ENCODE measurements around the gene GRB10. TPM values are rescaled to one million over a fixed set of nuclear protein-coding genes. Genes with fewer than 3 reads are reported as not detected.
A peak's percentile ranks its signal among the peaks of the same experiment; 100 is the strongest.

GRB10 gene
- total RNA-seq, 1 donor from 2014 or later = 58.6 TPM

- Histone ChIP-seq H3K27me3 (no peaks in the 10 kb centered on the region), H3K9me3 (no peaks in the 10 kb centered on the region), H3K36me3 (no peaks in the 10 kb centered on the region), H3K4me3 (no peak overlapping the region), H3K4me1 (no peaks in the 10 kb centered on the region), H3K27ac (no peak overlapping the region)
- intact Hi-C loops (cut with DNase I) = no loop called here
- DNase-seq = no peak
- TF ChIP-seq CTCF (IDR thresholded peaks at IDR 0.05) = no peak
- ATAC-seq = no peak
These were observed 134.6 kb downstream of the GRB10 start for GRCh38 chr7:50648076-50648475.

GRCh38 chr7:50647286-50647980 lies 135.3 kb downstream of the GRB10 start:
- H3K36me3 ChIP-seq = no peaks in the 10 kb centered on the region
- H3K4me3 ChIP-seq = no peak overlapping the region
- intact Hi-C loops (cut with DNase I) = no loop called here
- DNase-seq (peak; percentile 32), ATAC-seq (no peak)
- no peaks in the 10 kb centered on the region for H3K27me3 ChIP-seq
- no peaks in the 10 kb centered on the region for H3K9me3 ChIP-seq
- no peak for TF ChIP-seq CTCF (IDR thresholded peaks at IDR 0.05)
- H3K4me1 ChIP-seq = no peaks in the 10 kb centered on the region
- H3K27ac ChIP-seq = no peak overlapping the region

- ATAC-seq (no peak), DNase-seq (no peak)
- no peaks in the 10 kb centered on the region for H3K27me3 ChIP-seq
- H3K4me1 ChIP-seq = peaks cover 5% of the 10 kb centered on the region
- H3K27ac ChIP-seq = no peak overlapping the region
- intact Hi-C loops (cut with DNase I) = no loop called here
- no peaks in the 10 kb centered on the region for H3K9me3 ChIP-seq
- no peak for TF ChIP-seq CTCF (IDR thresholded peaks at IDR 0.05)
- H3K4me3 ChIP-seq = no peak overlapping the region
- H3K36me3 ChIP-seq = no peaks in the 10 kb centered on the region
These were observed 136.6 kb downstream of the GRB10 start for GRCh38 chr7:50646069-50646468.

GRCh38 chr7:50645186-50645585 lies 137.5 kb downstream of the GRB10 start:
- ATAC-seq (no peak), DNase-seq (no peak)
- no peak for TF ChIP-seq CTCF (IDR thresholded peaks at IDR 0.05)
- Histone ChIP-seq H3K36me3 (no peaks in the 10 kb centered on the region), H3K9me3 (no peaks in the 10 kb centered on the region), H3K27ac (no peak overlapping the region), H3K27me3 (no peaks in the 10 kb centered on the region), H3K4me1 (peaks cover 5% of the 10 kb centered on the region), H3K4me3 (no peak overlapping the region)
- intact Hi-C loops (cut with DNase I) = no loop called here

- Histone ChIP-seq H3K4me1 (peaks cover 5% of the 10 kb centered on the region), H3K36me3 (no peaks in the 10 kb centered on the region), H3K27me3 (no peaks in the 10 kb centered on the region), H3K4me3 (no peak overlapping the region), H3K9me3 (no peaks in the 10 kb centered on the region), H3K27ac (no peak overlapping the region)
- DNase-seq = peak; percentile 48
- TF ChIP-seq CTCF (IDR thresholded peaks at IDR 0.05) = no peak
- ATAC-seq = no peak
- intact Hi-C loops (cut with DNase I) = no loop called here
These were observed 138.1 kb downstream of the GRB10 start for GRCh38 chr7:50644586-50644985.

GRCh38 chr7:50644114-50644513 lies 138.6 kb downstream of the GRB10 start:
- no peak for DNase-seq
- H3K4me3 ChIP-seq = no peak overlapping the region
- H3K36me3 ChIP-seq = no peaks in the 10 kb centered on the region
- TF ChIP-seq CTCF (IDR thresholded peaks at IDR 0.05) = no peak
- H3K4me1 ChIP-seq = peaks cover 5% of the 10 kb centered on the region
- no peak for ATAC-seq
- intact Hi-C loops (cut with DNase I) = no loop called here
- H3K9me3 ChIP-seq = no peaks in the 10 kb centered on the region
- no peaks in the 10 kb centered on the region for H3K27me3 ChIP-seq
- H3K27ac ChIP-seq = no peak overlapping the region

Data from upper lobe of right lung (tissue), 1 donor.